Colonic mucosa (tissue), 4 donors: Measurements from ENCODE around the gene ADK. TPM values are rescaled to one million over a fixed set of nuclear protein-coding genes. Genes with fewer than 3 reads are reported as not detected.

Experiments used
- DNase-seq: peaks from one replicate; pipeline ENCODE4 v3.0.0-alpha.2; 2020
- H3K27ac ChIP-seq: fragments of 200-600 bp; one replicate; pipeline ENCODE4 v1.8.0; 2021
- H3K27me3 ChIP-seq: fragments of 200-600 bp; one replicate; pipeline ENCODE4 v1.8.0; 2021
- H3K36me3 ChIP-seq: fragments of 200-600 bp; one replicate; pipeline ENCODE4 v1.8.0; 2021
- H3K4me1 ChIP-seq: fragments of 200-600 bp; one replicate; pipeline ENCODE4 v1.8.0; 2021; ENCODE audit warnings: mild to moderate bottlenecking
- H3K4me3 ChIP-seq: fragments of 200-600 bp; one replicate; pipeline ENCODE4 v1.8.0; 2021
- H3K9ac ChIP-seq, 2 donors: one replicate each; pipeline ENCODE4 v1.7.0; 2013; ENCODE audit warnings: control low read depth in 2 of 2, low read depth in 2 of 2, low read length in 2 of 2
- H3K9me3 ChIP-seq: fragments of 200-600 bp; one replicate; pipeline ENCODE4 v1.8.0; 2021
- CTCF ChIP-seq: fragments of 200-600 bp; IDR thresholded peaks from one replicate; pipeline ENCODE4 v1.8.0; 2022; ENCODE audit warnings: antibody characterized with exemption, mild to moderate bottlenecking
- intact Hi-C: fragments of 100-400 bp; cut with DNase I; formaldehyde crosslinking; loops from one replicate; pipeline ENCODE4 v1.14.1; 2022
- total RNA-seq, 2 donors: library from RNA; stranded (reverse); fragmentation: NEBNext Ultra II Directional in 1 of 2; extraction: Animal tissue kit (Norgen Biotek cat#: 25700) in 1 of 2; gene quantifications; one replicate each; pipeline ENCODE4 v1.2.1, GENCODE V29; 2021
- donor health status: healthy.
- donor health status: DM: no; HTN: no; CAD: no.
- donor health status: DM: no; HTN: no; CAD: no.

ADK gene
- total RNA-seq, 2 donors from 2014 or later, result 20.2 to 27.6 TPM

GRCh38 chr10:74275755-74276290 is 124.8 kb downstream of the ADK start:
- intact Hi-C loops, result no loop called here
- Histone ChIP-seq H3K4me1 (no peaks in the 10 kb centered on the region), H3K9me3 (no peaks in the 10 kb centered on the region), H3K36me3 (no peaks in the 10 kb centered on the region), H3K4me3 (no peak overlapping the region), H3K9ac (no peak overlapping the region), H3K27me3 (no peaks in the 10 kb centered on the region), H3K27ac (no peak overlapping the region)
- no peak for TF ChIP-seq CTCF
- no peak for DNase-seq

GRCh38 chr10:74276416-74276815 is 125.4 kb downstream of the ADK start:
- no peak for TF ChIP-seq CTCF
- Histone ChIP-seq H3K36me3 (no peaks in the 10 kb centered on the region), H3K27me3 (no peaks in the 10 kb centered on the region), H3K4me3 (no peak overlapping the region), H3K9me3 (no peaks in the 10 kb centered on the region), H3K9ac (no peak overlapping the region), H3K27ac (no peak overlapping the region), H3K4me1 (no peaks in the 10 kb centered on the region)
- intact Hi-C loops, result no loop called here
- DNase-seq, result no peak

DNA sequence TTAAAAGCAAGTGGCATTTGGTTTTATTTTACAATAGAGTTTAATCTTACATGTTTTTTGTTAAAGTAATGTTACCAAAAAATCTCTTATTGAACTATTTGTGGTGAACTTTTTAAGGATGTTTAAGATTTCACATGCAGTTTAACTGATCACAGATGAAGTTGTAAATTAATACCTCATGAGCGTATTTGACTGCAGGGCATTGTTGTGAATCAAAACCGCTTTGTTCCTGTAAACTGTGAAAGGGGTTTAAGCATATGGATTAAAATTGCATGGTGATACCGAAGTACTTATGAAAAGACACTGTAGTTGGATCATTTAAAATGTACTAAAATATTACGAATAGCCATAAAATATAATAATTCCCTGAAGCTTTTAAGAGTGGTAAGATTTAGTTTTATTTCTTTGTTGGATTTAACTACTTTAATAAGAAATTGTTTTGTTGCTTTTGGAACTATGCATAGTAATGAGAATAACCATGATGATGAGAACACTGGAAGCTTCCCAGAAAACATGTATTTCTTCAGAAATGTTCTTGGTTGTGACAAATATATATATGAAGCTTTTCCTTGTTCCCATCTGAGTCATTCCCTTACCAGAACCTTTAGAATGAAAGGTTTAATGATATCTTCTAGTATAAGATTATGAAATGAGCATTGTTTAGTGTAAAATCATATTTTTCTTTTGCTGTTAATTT is 131.3 kb downstream of the ADK start:
- no peak overlapping the region for H3K27ac ChIP-seq
- H3K4me1 ChIP-seq, result no peaks in the 10 kb centered on the region
- H3K9ac ChIP-seq, result no peak overlapping the region
- H3K27me3 ChIP-seq, result no peaks in the 10 kb centered on the region
- no peak overlapping the region for H3K4me3 ChIP-seq
- no peaks in the 10 kb centered on the region for H3K9me3 ChIP-seq
- DNase-seq, result no peak
- H3K36me3 ChIP-seq, result no peaks in the 10 kb centered on the region
- no peak for TF ChIP-seq CTCF
- intact Hi-C loops, result no loop called here

- H3K4me3 ChIP-seq, result no peak overlapping the region
- no peak for TF ChIP-seq CTCF
- H3K27me3 ChIP-seq, result no peaks in the 10 kb centered on the region
Measured at GRCh38 chr10:74282848-74283210, 131.8 kb downstream of the ADK start.

DNA sequence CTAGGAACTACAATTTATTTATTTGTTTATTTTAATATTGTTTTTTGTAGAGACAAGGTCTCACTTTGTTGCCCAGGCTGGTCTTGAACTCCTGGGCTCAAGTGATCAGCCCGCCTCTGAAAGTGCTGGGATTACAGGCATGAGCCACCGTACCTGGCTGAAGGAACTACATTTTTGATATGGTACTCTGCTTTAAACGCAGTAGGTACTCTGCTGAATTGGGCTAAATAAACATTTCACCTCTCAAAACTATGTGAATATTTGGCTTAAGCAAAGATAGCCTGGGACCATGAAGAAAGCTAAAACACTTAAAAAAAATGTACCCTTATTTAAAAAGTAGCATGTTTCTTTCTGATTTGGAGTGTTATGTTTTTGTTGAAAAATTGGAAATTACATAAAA is 138.2 kb downstream of the ADK start:
- Histone ChIP-seq H3K27ac (no peak overlapping the region), H3K36me3 (no peaks in the 10 kb centered on the region), H3K4me3 (no peak overlapping the region), H3K9me3 (no peaks in the 10 kb centered on the region), H3K27me3 (no peaks in the 10 kb centered on the region), H3K9ac (no peak overlapping the region), H3K4me1 (no peaks in the 10 kb centered on the region)
- no peak for TF ChIP-seq CTCF
- intact Hi-C loops, result no loop called here
- DNase-seq, result no peak

More at GRCh38 chr10:74282848-74283210, 131.8 kb downstream of the ADK start:
- intact Hi-C loops, result no loop called here
- Histone ChIP-seq H3K9me3 (no peaks in the 10 kb centered on the region), H3K4me1 (no peaks in the 10 kb centered on the region), H3K36me3 (no peaks in the 10 kb centered on the region), H3K9ac (no peak overlapping the region), H3K27ac (no peak overlapping the region)
- no peak for DNase-seq
